ENCODE results near the gene MTHFD2L.
"Not testable (repeated sequence)": the region's sequence is repeated elsewhere in the genome, so short reads cannot be mapped to it uniquely, and the experiment has no call there.

Gene MTHFD2L

GRCh38 chr4:74188912-74189311, 31.0 kb downstream of the MTHFD2L start:
- no peak for DNase-seq (ENCODE audit: low read depth in 2 of 2, low spot score in 1 of 2)

DNA sequence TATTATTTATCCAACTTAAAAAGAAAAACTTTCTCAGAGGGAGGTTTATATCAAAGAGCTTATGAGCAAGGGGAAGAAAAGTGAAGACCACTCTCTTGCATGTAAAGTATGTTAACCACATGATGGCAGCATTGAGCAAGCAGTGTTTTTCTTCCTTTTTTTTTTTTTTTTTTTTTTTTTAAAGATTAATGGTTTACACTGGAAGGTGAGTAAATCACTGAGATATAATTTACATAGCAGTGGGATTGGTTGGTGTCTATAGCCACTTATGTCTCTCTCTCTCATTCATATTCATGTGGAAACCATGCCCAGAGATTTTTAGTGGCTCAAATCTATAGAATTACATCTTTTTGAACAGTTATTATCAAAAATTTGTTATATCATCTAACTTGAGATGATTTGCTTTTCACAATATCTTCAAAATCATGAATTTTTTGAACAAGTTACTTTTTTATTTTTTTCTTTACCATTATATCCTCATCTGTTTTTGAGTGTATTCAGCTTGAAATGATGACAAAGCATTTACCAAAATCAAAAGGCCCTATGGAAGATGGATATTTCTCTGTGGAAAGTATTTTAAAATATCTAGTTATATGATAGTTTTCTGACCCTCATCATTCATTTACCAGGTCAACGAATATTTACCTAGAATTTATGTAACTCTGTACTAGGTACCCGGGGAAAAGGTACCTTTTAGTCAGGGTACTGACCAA, 31.6 kb downstream of the MTHFD2L start:
- DNase-seq (ENCODE audit: low read depth in 2 of 2, low spot score in 1 of 2), result no peak

DNA sequence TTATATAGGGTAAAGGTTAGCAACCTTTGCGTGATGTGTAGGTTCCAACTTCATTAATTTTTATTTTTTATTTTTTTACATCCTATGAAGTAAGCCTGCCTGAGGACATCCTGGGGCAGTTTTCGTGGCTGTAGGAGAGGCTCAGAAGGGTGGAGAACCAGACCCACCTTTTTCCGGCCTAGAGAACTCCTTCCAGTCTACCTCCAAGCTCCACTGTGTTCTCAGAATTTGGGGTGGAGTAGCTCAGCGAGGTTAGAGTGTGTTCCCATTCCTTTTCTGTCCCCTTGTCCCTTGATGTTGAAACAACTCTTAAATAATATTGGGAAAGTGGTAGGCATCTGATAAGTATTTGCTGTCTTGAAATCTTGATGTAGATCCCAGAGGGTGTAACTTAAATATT, 32.4 kb downstream of the MTHFD2L start:
- DNase-seq (ENCODE audit: low read depth in 2 of 2, low spot score in 1 of 2), result no peak

GRCh38 chr4:74190919-74191397, 33.0 kb downstream of the MTHFD2L start:
- DNase-seq (ENCODE audit: low read depth in 2 of 2, low spot score in 1 of 2), result no peak

GRCh38 chr4:74197080-74197479, 39.2 kb downstream of the MTHFD2L start:
- no peak for DNase-seq (ENCODE audit: low read depth in 2 of 2, low spot score in 1 of 2)

DNA sequence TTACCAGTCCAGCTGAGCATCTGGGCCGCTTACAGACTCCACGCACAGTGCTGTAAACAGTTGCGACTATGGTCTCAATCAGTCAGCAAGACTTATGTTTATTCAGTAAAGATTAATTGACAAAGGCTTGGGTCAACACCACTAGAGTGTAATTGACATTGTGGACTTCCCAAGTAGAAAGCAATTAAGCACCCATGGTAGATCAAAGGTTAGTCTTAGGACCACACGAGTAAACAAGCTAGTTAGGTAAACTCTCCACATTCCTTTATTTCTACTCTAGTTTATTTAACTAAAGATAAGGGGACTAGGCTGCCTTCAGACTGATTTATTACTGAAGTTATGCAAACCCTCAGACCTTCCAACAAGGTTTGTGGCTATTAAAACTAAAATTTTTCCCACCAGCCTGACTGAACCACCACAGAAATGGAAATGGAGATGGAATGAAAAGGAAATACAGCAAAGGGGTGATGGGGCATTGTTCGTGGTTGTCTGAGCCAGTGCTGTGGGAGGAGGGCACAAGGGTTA, 44.2 kb downstream of the MTHFD2L start:
- no peak for DNase-seq (ENCODE audit: low read depth in 2 of 2, low spot score in 1 of 2)

- DNase-seq (ENCODE audit: low read depth in 2 of 2, low spot score in 1 of 2), result no peak
Observed at GRCh38 chr4:74203467-74203866, 45.5 kb downstream of the MTHFD2L start.

GRCh38 chr4:74205046-74205445, 47.1 kb downstream of the MTHFD2L start:
- no peak for DNase-seq (ENCODE audit: low read depth in 2 of 2, low spot score in 1 of 2)

DNA sequence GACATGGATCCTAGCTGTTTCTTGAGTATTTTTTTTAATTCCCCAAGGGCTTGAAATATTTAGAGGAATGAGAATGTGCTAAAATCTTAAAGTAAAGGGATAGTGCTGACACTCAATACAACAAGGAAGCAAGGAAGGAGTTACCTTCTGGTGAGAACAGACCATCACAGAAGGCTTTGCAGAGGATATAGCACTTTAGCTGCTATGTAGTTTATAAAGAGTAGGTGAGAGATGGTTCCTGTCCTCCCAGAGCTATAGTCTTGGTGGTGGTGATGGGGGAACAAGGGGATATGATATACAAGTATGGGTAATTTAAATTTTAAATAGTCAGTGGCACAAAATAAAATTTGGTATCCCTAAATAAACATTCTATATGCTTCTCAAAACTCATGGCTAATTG, 47.6 kb downstream of the MTHFD2L start:
- no peak for DNase-seq (ENCODE audit: low read depth in 2 of 2, low spot score in 1 of 2)

- no peak for DNase-seq (ENCODE audit: low read depth in 2 of 2, low spot score in 1 of 2)
Observed at GRCh38 chr4:74206088-74206825, 48.3 kb downstream of the MTHFD2L start.

GRCh38 chr4:74214457-74215159, 56.7 kb downstream of the MTHFD2L start:
- not testable (repeated sequence) for DNase-seq (ENCODE audit: low read depth in 2 of 2, low spot score in 1 of 2)

DNA sequence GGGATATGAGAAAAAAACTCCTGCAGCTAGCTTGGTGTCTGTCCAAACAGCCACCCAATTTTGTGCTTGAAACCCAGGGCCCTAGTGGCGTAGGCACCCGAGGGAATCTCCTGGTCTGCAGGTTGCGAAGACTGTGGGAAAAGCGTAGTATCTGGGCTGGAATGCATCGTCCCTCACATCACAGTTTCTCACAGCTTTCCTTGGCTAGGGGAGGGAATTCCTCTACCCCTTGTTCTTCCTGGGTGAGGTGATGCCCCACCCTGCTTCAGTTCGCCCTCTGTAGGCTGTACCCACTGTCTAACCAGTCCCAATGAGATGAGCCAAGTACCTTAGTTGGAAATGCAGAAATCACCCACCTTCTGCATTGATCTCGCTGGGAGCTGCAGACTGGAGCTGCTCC, 57.3 kb downstream of the MTHFD2L start:
- DNase-seq (ENCODE audit: low read depth in 2 of 2, low spot score in 1 of 2), result not testable (repeated sequence)

GRCh38 chr4:74217365-74217764, 59.4 kb downstream of the MTHFD2L start:
- no peak for DNase-seq (ENCODE audit: low read depth in 2 of 2, low spot score in 1 of 2)

- no peak for DNase-seq (ENCODE audit: low read depth in 2 of 2, low spot score in 1 of 2)
Observed at GRCh38 chr4:74218201-74218600, 60.3 kb downstream of the MTHFD2L start.

- DNase-seq (ENCODE audit: low read depth in 2 of 2, low spot score in 1 of 2), result no peak
Observed at GRCh38 chr4:74219240-74219639, 61.3 kb downstream of the MTHFD2L start.

- no peak for DNase-seq (ENCODE audit: low read depth in 2 of 2, low spot score in 1 of 2)
Observed at GRCh38 chr4:74223098-74223497, 65.2 kb downstream of the MTHFD2L start.

GRCh38 chr4:74223801-74224200, 65.9 kb downstream of the MTHFD2L start:
- DNase-seq (ENCODE audit: low read depth in 2 of 2, low spot score in 1 of 2), result no peak

DNA sequence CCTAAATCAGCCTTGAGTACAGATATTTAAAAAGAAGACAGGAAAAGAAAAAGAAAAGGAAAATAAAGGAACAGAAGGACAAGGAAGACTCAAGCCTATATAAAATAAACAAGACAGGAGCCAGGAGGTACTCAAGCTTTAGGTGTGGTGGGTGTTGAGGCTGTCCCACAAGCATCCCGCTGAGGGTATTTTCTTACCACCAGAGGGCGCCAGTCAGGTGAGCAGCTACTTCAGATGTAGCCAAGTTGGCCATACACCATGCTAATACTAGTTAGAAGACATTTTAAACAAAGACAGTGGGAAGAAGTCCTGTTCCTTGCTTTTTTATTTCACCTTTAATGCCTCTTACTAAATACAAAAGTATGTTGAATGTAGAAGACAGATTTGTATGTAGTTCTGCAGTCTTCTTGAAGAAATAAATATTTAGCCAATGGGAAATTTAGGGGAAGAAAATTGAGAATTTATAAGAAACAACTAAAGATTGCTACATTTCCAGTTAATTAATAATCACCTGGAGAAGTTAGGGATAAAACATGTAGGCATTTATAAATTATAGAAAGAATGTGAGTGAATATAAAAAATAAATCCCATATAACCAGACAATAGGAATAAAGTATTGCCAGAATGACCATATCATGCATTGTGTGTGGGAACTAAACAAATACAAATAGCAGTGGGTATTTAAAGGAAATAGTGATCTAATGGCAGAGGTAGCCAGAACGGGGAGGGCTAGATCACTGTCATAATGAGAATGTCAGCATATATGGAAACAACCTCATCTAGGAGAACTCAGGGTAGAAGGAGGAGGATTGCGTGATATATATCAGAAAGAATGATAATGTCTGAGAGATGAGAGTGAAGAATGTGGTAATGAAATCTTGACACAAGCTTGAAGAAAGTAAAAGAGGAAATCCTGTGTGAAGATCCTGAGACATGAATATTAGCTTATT, 71.0 kb downstream of the MTHFD2L start:
- DNase-seq (ENCODE audit: low read depth in 2 of 2, low spot score in 1 of 2), result peak; percentile 39 to 44

DNA sequence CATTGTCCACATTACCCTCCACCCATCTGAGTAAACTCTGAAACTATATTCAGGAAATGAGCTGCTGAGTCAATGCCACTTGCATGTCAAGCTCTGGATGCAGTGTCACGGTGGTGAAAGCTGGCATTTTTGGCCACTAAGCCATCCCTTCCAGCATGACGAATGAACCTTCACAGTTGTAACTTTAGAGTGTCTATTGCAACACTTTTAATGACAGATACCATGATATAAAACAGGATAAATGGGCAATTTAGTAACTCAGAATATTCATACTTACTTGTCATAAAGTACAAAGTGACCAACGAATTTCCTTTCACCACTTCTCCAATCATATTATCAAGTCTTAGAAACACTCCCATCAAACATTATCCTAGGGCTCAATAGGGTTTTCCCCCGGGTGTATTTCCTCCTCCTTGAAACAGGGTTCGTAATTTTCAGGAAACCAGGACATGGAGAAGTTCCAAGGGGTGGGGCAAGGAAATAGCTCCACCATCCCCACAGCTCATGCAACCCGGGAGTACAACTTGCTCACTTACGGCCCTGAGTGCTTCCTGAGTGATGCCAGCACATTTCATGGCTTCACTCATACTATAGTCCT, 73.1 kb downstream of the MTHFD2L start:
- no peak for DNase-seq (ENCODE audit: low read depth in 2 of 2, low spot score in 1 of 2)

- DNase-seq (ENCODE audit: low read depth in 2 of 2, low spot score in 1 of 2), result no peak
Observed at GRCh38 chr4:74235135-74235534, 77.2 kb downstream of the MTHFD2L start.
